ENCODE results near the gene KCNAB1. TPM values are rescaled to one million over a fixed set of nuclear protein-coding genes. Genes with fewer than 3 reads are reported as not detected.
A peak's percentile ranks its signal among the peaks of the same experiment; 100 is the strongest.

Gene KCNAB1
- total and polyA plus RNA-seq, 10 of the 15 experiments (the other 5 are each of a cell fraction or from before 2014, with no cell fraction given), result 0.11 to 0.69 (median 0.43) TPM; not detected in 6

- ChIA-PET SMC1A (ENCODE audit: uncharacterized antibody, unreplicated experiment) (interaction anchor here (0.8 to 4.8 kb wide), 5 partner anchors 8 to 131 kb away, joined by 3 to 36 read pairs (median 3); no protein-coding TSS in a partner anchor), POLR2A (interaction anchor here (0.7 to 3.7 kb wide), 3 partner anchors 12 to 537 kb away, joined by 3 to 15 read pairs (median 5); no protein-coding TSS in a partner anchor), CTCF (interaction anchor here (0.7 to 1.8 kb wide), 2 partner anchors 11 to 127 kb away, joined by 3 to 8 read pairs; no protein-coding TSS in a partner anchor), RAD21 (ENCODE audit: unreplicated experiment) (interaction anchor here (0.5 to 3.2 kb wide), 5 partner anchors 117 to 603 kb away, joined by 3 to 22 read pairs (median 3); no protein-coding TSS in a partner anchor)
- BruUV-seq (replicated peaks), result no TSS peak
- TF ChIP-seq MLLT1 (IDR thresholded peaks at IDR 0.05) (peak; percentile 24; the same call in 1 of the 2 replicates), YBX1 (IDR thresholded peaks at IDR 0.05) (no peak), IKZF2 (IDR thresholded peaks at IDR 0.05) (0 out of 4 replicates have a peak, but pooled peaks of 1 of the 2 experiments have one; percentile 13), IKZF1 (conservative IDR thresholded peaks at IDR 0.05) (0 out of 2 replicates have a peak, but pooled peaks have one; percentile 12)
- Histone ChIP-seq H3K4me2 (ENCODE audit: control insufficient read depth, insufficient read depth) (peak overlapping the region; percentile 69), H3K4me1 (ENCODE audit: control insufficient read depth, insufficient read depth, low read length) (peaks cover 2% of the 10 kb centered on the region; the same call in 1 of the 2 replicates), H3K79me2 (ENCODE audit: control insufficient read depth, insufficient read depth, low read length) (peaks cover 76% of the 10 kb centered on the region), H3K9ac (ENCODE audit: control insufficient read depth, insufficient read depth, low read length) (no peak overlapping the region), H4K20me1 (ENCODE audit: control insufficient read depth, insufficient read depth) (no peaks in the 10 kb centered on the region), H3K27me3 (replicated peaks in 1 of 2; ENCODE audit: control insufficient read depth in 2 of 2, insufficient read depth in 2 of 2, low read length in 1 of 2) (no peaks in the 10 kb centered on the region), H3K27ac (ENCODE audit: control insufficient read depth, insufficient read depth) (no peak overlapping the region), H3K9me3 (replicated peaks; ENCODE audit: control insufficient read depth, insufficient read depth, low read length) (no peaks in the 10 kb centered on the region; the same call in 2 of the 3 replicates), H3K4me3 (peak overlapping the region; percentile 11; the same call in 1 of the 2 replicates), H3K36me3 (ENCODE audit: control insufficient read depth in 2 of 2, insufficient read depth in 2 of 2, low read length in 1 of 2) (peaks cover 0 to 36% of the 10 kb centered on the region in 2 experiments; a peak in 3 of 4 replicates), H2AFZ (ENCODE audit: control insufficient read depth, low read depth, low read length) (no peak overlapping the region)
- intact Hi-C loops (cut with micrococcal nuclease; ENCODE audit: unreplicated experiment), result loop anchor here (5.0 to 10.0 kb wide), 3 partner anchors 263 to 586 kb away; no protein-coding TSS in a partner anchor
- ATAC-seq (no peak), DNase-seq (ENCODE audit: low read depth, low spot score) (no peak), FAIRE-seq (no peak)
- in situ Hi-C loops (cut with MboI), result loop anchor here (10.0 kb wide), 1 partner anchor 263 kb away; no protein-coding TSS in a partner anchor
- WGBS (ENCODE audit: insufficient coverage, insufficient replicate concordance, low lambda C conversion rate, missing lambda C conversion rate), result 98% methylated on average over 4 of the region's 4 CpGs
These were observed 431.4 kb downstream of the KCNAB1 start for GRCh38 chr3:156551746-156552145.
